ENCODE data around the gene WDR45. TPM values are rescaled to one million over a fixed set of nuclear protein-coding genes. Genes with fewer than 3 reads are reported as not detected.
A peak's percentile ranks its signal among the peaks of the same experiment; 100 is the strongest.

WDR45 gene
- total and polyA plus RNA-seq, 3 donors from 2014 or later, result 27.1 to 52.0 (median 43.2) TPM

DNA sequence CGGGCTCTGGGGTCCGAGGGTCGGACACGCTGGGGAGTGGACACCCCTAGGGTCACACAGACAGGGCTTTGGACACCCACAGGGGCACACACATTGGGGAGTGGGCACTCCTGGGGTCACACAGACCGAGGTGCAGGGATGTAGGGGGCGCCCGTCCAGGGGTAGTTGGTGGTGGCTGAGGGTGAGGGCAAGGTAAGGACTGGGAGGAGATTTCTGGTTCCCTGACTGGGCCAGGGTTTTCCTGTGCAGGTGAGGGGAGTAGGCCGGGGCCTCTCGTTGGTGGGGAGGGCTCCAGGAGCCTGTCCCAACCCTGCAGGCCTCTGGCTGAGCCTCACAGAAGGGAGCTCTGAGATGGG lies 21.9 kb upstream of the WDR45 start:
- Histone ChIP-seq H3K9me3 (no peaks in the 10 kb centered on the region), H3K36me3 (ENCODE audit: low read depth, missing control alignments) (no peaks in the 10 kb centered on the region), H3K27me3 (no peaks in the 10 kb centered on the region), H3K4me3 (peak overlapping the region; percentile 26 to 68), H3K4me1 (no peaks in the 10 kb centered on the region), H3K27ac (no peak overlapping the region)
- DNase-seq, result no peak
- TF ChIP-seq, protein P1, sequence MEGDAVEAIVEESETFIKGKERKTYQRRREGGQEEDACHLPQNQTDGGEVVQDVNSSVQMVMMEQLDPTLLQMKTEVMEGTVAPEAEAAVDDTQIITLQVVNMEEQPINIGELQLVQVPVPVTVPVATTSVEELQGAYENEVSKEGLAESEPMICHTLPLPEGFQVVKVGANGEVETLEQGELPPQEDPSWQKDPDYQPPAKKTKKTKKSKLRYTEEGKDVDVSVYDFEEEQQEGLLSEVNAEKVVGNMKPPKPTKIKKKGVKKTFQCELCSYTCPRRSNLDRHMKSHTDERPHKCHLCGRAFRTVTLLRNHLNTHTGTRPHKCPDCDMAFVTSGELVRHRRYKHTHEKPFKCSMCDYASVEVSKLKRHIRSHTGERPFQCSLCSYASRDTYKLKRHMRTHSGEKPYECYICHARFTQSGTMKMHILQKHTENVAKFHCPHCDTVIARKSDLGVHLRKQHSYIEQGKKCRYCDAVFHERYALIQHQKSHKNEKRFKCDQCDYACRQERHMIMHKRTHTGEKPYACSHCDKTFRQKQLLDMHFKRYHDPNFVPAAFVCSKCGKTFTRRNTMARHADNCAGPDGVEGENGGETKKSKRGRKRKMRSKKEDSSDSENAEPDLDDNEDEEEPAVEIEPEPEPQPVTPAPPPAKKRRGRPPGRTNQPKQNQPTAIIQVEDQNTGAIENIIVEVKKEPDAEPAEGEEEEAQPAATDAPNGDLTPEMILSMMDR (IDR thresholded peaks at IDR 0.05), result no peak
- TF ChIP-seq POLR2A (IDR thresholded peaks at IDR 0.05), result no peak
- intact Hi-C loops (cut with DNase I; ENCODE audit: low total_unique reads), result no loop called here
- 15 to 21% methylated on average over 2 to 4 of the region's 9 CpGs for WGBS, 2 donors

- WGBS, 2 donors, result 0 to 1% methylated on average over 19 to 21 of the region's 74 CpGs
- H3K27ac ChIP-seq, result peak overlapping the region in 1 of 2 donors; percentile 53
- H3K27me3 ChIP-seq, result no peaks in the 10 kb centered on the region
- H3K4me1 ChIP-seq, result no peaks in the 10 kb centered on the region
- no peaks in the 10 kb centered on the region for H3K36me3 ChIP-seq (ENCODE audit: low read depth, missing control alignments)
- DNase-seq, result peak; percentile 92
- no peaks in the 10 kb centered on the region for H3K9me3 ChIP-seq
- TF ChIP-seq, protein P1 (IDR thresholded peaks at IDR 0.05), result no peak
- no peak for TF ChIP-seq POLR2A (IDR thresholded peaks at IDR 0.05)
- peak overlapping the region; percentile 40 to 68 for H3K4me3 ChIP-seq
- intact Hi-C loops (cut with DNase I; ENCODE audit: low total_unique reads), result no loop called here
These were observed 21.3 kb upstream of the WDR45 start for GRCh38 chrX:49100704-49101628.

GRCh38 chrX:49096419-49096818 lies 16.7 kb upstream of the WDR45 start:
- Histone ChIP-seq H3K9me3 (no peaks in the 10 kb centered on the region), H3K36me3 (ENCODE audit: low read depth, missing control alignments) (no peaks in the 10 kb centered on the region), H3K27ac (no peak overlapping the region), H3K27me3 (no peaks in the 10 kb centered on the region), H3K4me3 (no peak overlapping the region), H3K4me1 (no peaks in the 10 kb centered on the region)
- WGBS, 2 donors, result 100% methylated on average over 4 of the region's 4 CpGs
- TF ChIP-seq, protein P1 (IDR thresholded peaks at IDR 0.05), result no peak
- no peak for TF ChIP-seq POLR2A (IDR thresholded peaks at IDR 0.05)
- intact Hi-C loops (cut with DNase I; ENCODE audit: low total_unique reads), result no loop called here
- no peak for DNase-seq

GRCh38 chrX:49089553-49089952 lies 9.9 kb upstream of the WDR45 start:
- Histone ChIP-seq H3K27me3 (no peaks in the 10 kb centered on the region), H3K4me1 (no peaks in the 10 kb centered on the region), H3K9me3 (no peaks in the 10 kb centered on the region), H3K36me3 (ENCODE audit: low read depth, missing control alignments) (no peaks in the 10 kb centered on the region), H3K4me3 (no peak overlapping the region), H3K27ac (no peak overlapping the region)
- intact Hi-C loops (cut with DNase I; ENCODE audit: low total_unique reads), result no loop called here
- TF ChIP-seq, protein P1 (IDR thresholded peaks at IDR 0.05), result no peak
- TF ChIP-seq POLR2A (IDR thresholded peaks at IDR 0.05), result no peak
- DNase-seq, result no peak
- WGBS, 2 donors, result 67 to 70% methylated on average over 3 to 4 of the region's 4 CpGs
